ENCODE data around the gene PLA2G2F. TPM values are rescaled to one million over a fixed set of nuclear protein-coding genes. Genes with fewer than 3 reads are reported as not detected.
A peak's percentile ranks its signal among the peaks of the same experiment; 100 is the strongest.

PLA2G2F gene
- total RNA-seq, 1 donor from 2014 or later = not detected

DNA sequence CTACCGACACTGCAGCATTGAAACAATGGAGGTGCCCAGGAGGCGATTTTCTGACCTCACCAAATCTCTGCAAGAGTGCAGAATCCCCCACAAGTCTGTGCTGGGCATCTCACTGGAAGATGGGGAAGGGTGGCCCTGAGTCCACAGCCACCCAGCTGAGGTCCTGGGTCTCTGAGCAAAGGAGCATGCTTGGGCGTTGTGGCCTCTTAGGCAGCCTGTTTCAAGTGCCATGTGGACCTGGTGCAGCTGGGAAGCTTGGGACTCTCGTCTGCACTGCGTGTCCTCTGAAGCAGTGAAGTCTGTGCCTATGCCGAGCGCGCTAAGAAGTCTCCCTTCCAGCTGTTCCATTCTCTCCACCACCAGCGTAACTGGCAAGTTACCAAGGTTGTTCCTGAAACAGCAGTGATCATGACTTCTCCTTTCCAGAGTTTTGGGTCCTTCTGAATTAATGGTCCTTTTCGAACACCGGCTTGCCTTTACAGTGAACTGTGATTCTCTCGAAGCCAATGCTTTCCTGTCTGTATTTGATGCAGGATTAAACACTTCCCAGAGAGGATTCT, 52.2 kb downstream of the PLA2G2F start:
- H3K4me1 ChIP-seq = no peaks in the 10 kb centered on the region
- no peaks in the 10 kb centered on the region for H3K27me3 ChIP-seq
- no peak overlapping the region for H3K27ac ChIP-seq
- H3K9me3 ChIP-seq = no peaks in the 10 kb centered on the region
- DNase-seq (ENCODE audit: low spot score in 2 of 2) = no peak
- intact Hi-C loops (cut with DNase I) = no loop called here
- no peaks in the 10 kb centered on the region for H3K36me3 ChIP-seq
- TF ChIP-seq, protein P1, sequence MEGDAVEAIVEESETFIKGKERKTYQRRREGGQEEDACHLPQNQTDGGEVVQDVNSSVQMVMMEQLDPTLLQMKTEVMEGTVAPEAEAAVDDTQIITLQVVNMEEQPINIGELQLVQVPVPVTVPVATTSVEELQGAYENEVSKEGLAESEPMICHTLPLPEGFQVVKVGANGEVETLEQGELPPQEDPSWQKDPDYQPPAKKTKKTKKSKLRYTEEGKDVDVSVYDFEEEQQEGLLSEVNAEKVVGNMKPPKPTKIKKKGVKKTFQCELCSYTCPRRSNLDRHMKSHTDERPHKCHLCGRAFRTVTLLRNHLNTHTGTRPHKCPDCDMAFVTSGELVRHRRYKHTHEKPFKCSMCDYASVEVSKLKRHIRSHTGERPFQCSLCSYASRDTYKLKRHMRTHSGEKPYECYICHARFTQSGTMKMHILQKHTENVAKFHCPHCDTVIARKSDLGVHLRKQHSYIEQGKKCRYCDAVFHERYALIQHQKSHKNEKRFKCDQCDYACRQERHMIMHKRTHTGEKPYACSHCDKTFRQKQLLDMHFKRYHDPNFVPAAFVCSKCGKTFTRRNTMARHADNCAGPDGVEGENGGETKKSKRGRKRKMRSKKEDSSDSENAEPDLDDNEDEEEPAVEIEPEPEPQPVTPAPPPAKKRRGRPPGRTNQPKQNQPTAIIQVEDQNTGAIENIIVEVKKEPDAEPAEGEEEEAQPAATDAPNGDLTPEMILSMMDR (IDR thresholded peaks at IDR 0.05) = no peak
- H3K4me3 ChIP-seq = no peak overlapping the region

DNA sequence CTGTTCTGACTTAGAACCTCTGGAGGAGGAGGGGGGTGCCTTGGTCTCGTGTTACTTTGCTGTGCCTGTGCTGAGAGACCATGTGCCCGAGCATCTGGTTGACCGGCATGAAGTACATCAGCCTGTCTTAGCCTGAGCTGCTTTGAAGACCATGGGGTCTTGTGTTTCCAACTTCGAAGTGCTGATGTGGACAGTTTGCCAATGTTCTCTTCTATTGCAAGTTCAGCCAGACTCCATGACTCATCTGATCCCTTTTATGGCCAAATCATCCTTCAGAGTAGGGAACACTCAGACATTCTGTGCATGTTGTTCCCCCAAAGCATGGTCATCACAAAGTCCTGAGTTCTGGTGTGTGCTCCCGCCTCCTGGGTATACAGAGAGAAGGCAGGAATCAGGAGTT, 53.2 kb downstream of the PLA2G2F start:
- Histone ChIP-seq H3K4me3 (no peak overlapping the region), H3K36me3 (no peaks in the 10 kb centered on the region), H3K27ac (no peak overlapping the region), H3K4me1 (no peaks in the 10 kb centered on the region), H3K27me3 (no peaks in the 10 kb centered on the region), H3K9me3 (no peaks in the 10 kb centered on the region)
- no peak for DNase-seq (ENCODE audit: low spot score in 2 of 2)
- TF ChIP-seq, protein P1 (IDR thresholded peaks at IDR 0.05) = no peak
- intact Hi-C loops (cut with DNase I) = no loop called here

DNA sequence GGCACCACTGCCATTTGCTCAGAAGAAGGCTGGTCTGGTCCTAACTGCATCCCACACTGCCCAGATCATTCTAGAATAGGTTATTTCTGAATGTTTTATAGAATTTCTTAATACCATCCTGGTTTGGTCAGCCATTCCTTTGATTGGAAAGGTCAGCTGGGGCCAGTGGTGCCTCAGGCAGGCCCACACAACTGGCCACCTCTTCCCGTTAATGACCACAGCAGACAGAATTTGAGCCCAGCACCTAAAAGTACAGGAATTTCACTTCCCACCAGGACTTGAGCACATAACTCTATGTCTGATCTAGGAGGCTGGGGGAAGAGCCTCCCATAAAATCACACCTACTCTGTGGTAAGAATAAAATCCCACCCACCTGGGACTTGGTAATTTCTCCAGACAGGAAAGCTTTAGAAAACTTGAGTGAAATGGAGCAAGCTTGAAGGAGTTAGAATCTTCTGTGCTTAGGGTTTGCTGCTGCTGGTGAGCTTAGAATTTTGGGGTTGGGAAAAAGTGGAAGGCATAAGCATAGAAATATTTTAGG, 53.8 kb downstream of the PLA2G2F start:
- H3K36me3 ChIP-seq = no peaks in the 10 kb centered on the region
- no peaks in the 10 kb centered on the region for H3K4me1 ChIP-seq
- TF ChIP-seq, protein P1 (IDR thresholded peaks at IDR 0.05) = no peak
- H3K4me3 ChIP-seq = no peak overlapping the region
- intact Hi-C loops (cut with DNase I) = no loop called here
- DNase-seq (ENCODE audit: low spot score in 2 of 2) = no peak
- no peaks in the 10 kb centered on the region for H3K9me3 ChIP-seq
- H3K27ac ChIP-seq = no peak overlapping the region
- H3K27me3 ChIP-seq = no peaks in the 10 kb centered on the region

DNA sequence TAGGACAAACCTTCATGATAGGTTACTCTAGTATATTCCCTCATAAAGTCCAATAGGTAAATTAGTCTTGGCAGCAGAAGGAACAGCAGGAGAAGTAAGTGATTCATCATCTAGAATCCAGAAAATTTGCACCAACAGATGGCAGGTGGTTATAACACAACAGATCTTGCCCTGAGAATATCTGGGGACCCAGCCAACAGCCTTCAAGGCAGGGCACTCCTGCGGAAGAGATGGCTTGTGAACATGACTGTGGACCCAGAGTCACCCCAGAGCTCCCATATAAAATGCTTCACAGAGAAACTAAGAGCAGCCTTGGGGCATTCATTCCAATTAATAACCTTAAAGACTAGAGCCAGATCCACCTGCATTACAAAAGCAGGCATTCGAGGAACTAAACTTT, 55.1 kb downstream of the PLA2G2F start:
- no peak for DNase-seq (ENCODE audit: low spot score in 2 of 2)
- intact Hi-C loops (cut with DNase I) = no loop called here
- no peak overlapping the region for H3K27ac ChIP-seq
- H3K4me1 ChIP-seq = no peaks in the 10 kb centered on the region
- no peaks in the 10 kb centered on the region for H3K9me3 ChIP-seq
- TF ChIP-seq, protein P1 (IDR thresholded peaks at IDR 0.05) = no peak
- no peaks in the 10 kb centered on the region for H3K27me3 ChIP-seq
- no peak overlapping the region for H3K4me3 ChIP-seq
- H3K36me3 ChIP-seq = no peaks in the 10 kb centered on the region

DNA sequence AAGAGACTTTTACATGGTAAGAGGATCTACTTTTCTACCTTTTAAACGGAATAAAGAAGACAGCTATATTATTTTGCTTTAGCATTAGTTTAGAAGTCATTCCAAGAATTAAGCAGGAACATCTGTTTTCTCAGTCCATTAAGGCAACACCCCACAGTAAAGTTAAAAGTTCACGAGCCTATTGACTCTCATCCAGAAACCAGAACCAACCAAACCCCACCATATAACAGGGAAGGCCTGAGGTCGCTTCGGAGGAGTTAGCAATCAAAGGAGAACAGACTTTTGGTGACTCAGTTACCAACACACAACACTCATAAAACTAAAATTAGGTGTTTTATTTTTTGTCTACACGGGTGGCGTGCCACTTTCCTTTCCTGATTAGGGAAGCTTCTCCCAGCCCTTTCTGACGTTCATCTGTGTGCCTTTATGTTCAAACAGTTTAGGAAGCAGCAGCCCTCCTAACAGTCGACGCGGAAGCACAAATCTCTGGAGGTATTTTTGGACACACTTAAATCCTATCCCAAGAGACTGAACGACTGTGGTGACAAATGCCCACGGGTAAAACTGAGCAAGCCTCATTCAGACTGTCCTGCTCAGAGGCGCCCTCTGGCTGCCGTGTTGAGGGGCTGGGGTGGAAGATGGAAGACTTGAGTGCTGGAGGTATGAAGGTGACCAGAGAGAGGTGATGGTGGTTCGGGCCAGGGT, 55.8 kb downstream of the PLA2G2F start:
- intact Hi-C loops (cut with DNase I) = no loop called here
- DNase-seq (ENCODE audit: low spot score in 2 of 2) = peak in 1 of 2 donors; percentile 76
- H3K27ac ChIP-seq = no peak overlapping the region
- H3K27me3 ChIP-seq = no peaks in the 10 kb centered on the region
- H3K36me3 ChIP-seq = no peaks in the 10 kb centered on the region
- no peak overlapping the region for H3K4me3 ChIP-seq
- H3K4me1 ChIP-seq = no peaks in the 10 kb centered on the region
- TF ChIP-seq, protein P1 (IDR thresholded peaks at IDR 0.05) = peak; percentile 18 to 55 (median 37)
- no peaks in the 10 kb centered on the region for H3K9me3 ChIP-seq
